HepG2 (cell line): ENCODE results near the gene CDK14. TPM values are rescaled to one million over a fixed set of nuclear protein-coding genes. Genes with fewer than 3 reads are reported as not detected.

ENCODE experiments used
- ATAC-seq: fragments of 200-7000 bp; cut with Tn5 transposase; 3 replicates; pipeline ENCODE4 v1.9.1; 2020; ENCODE audit warnings: mild to moderate bottlenecking, moderate library complexity
- BruUV-seq: library from RNA; stranded (reverse); fragments of 400-500 nt; replicated peaks from 2 replicates; lab custom pipeline; 2021; lab: Mats Ljungman, UMichigan
- CTCF ChIA-PET: fragments of 300-600 bp; formaldehyde crosslinking; extraction: SDS; loops from one replicate; lab custom pipeline; 2021; ENCODE audit warnings: low total read pairs, inconsistent platforms, low intra/inter-chr PET ratio; lab: Yijun Ruan, JAX
- POLR2A ChIA-PET: fragments of 350-600 bp; sonication (Branson Sonifier 250); formaldehyde crosslinking; loops from one replicate; lab custom pipeline; 2020; ENCODE audit warnings: antibody characterized with exemption, inconsistent platforms; lab: Yijun Ruan, JAX
- DNase-seq: peaks from one replicate; pipeline ENCODE4 v3.0.0-alpha.2; 2015; ENCODE audit warnings: low spot score
- FAIRE-seq: peaks from 3 replicates; lab custom pipeline; 2011; peaks lifted over from hg19 to GRCh38; lab: Jason Lieb, UNC
- H2AFZ ChIP-seq: one replicate; pipeline ENCODE4 v1.6.1; 2011; ENCODE audit warnings: low read length, inconsistent platforms
- H3K27ac ChIP-seq: fragments of 300-600 bp; 3 replicates; pipeline ENCODE4 v1.8.0; 2011; ENCODE audit warnings: mixed run types, mild to moderate bottlenecking, mixed read lengths, low read length, inconsistent platforms; ENCODE audit not compliant: insufficient read depth; ENCODE audit errors: extremely low read length
- H3K27me3 ChIP-seq, 2 experiments: fragments of 200-600 bp in 1 of 2; 2 replicates in 1 of 2; 3 replicates in 1 of 2; pipeline versions ENCODE4 v1.6.0 to v1.8.0; 2011; ENCODE audit warnings: low read length in 2 of 2, mild to moderate bottlenecking in 2 of 2, moderate library complexity in 2 of 2, inconsistent platforms in 1 of 2; ENCODE audit not compliant: insufficient read depth in 2 of 2, control insufficient read depth in 1 of 2
- H3K36me3 ChIP-seq, 2 experiments: fragments of 200-600 bp in 1 of 2; replicated peaks in 1 of 2; 2 replicates in 1 of 2; 3 replicates in 1 of 2; pipeline versions ENCODE4 v1.5.1 to v1.8.0; 2011; ENCODE audit warnings: low read length in 2 of 2, inconsistent platforms in 1 of 2; ENCODE audit not compliant: insufficient read depth in 2 of 2, control insufficient read depth in 1 of 2
- H3K4me1 ChIP-seq: 2 replicates; pipeline ENCODE4 v1.5.1; 2012; ENCODE audit warnings: low read length, inconsistent platforms; ENCODE audit not compliant: insufficient read depth
- H3K4me2 ChIP-seq: 2 replicates; pipeline ENCODE4 v1.6.0; 2011; ENCODE audit warnings: low read depth, low read length, inconsistent platforms
- H3K4me3 ChIP-seq, 3 experiments: fragments of 200-600 bp in 1 of 3; sonication (generic), shearing (Covaris generic) in 1 of 3; replicated peaks in 1 of 3; 2 replicates each; pipeline ENCODE4 v1.5.1; 2011 to 2016; ENCODE audit warnings: low read length in 3 of 3, inconsistent platforms in 2 of 3, low read depth in 2 of 3, mild to moderate bottlenecking in 2 of 3, control low read depth in 1 of 3, mixed read lengths in 1 of 3; ENCODE audit not compliant: insufficient read depth in 1 of 3
- H3K79me2 ChIP-seq: one replicate; pipeline ENCODE4 v1.6.1; 2011; ENCODE audit warnings: low read length, inconsistent platforms; ENCODE audit not compliant: insufficient read depth
- H3K9ac ChIP-seq: 2 replicates; pipeline ENCODE4 v1.6.0; 2011; ENCODE audit warnings: mild to moderate bottlenecking, low read depth, low read length, inconsistent platforms; ENCODE audit not compliant: insufficient read depth
- H3K9me3 ChIP-seq: 2 replicates; pipeline ENCODE4 v1.5.1; 2012; ENCODE audit warnings: mild to moderate bottlenecking, low read length
- H4K20me1 ChIP-seq: 2 replicates; pipeline ENCODE4 v1.6.0; 2011; ENCODE audit warnings: inconsistent platforms, mild to moderate bottlenecking, low read length, moderate library complexity; ENCODE audit not compliant: insufficient read depth
- ADNP ChIP-seq: sonication (generic); formaldehyde crosslinking; IDR thresholded peaks from 2 replicates; pipeline ENCODE4 v1.4.0; 2020; ENCODE audit warnings: missing genetic modification reagents
- AKAP8 ChIP-seq: sonication (generic); formaldehyde crosslinking; IDR thresholded peaks from 2 replicates; pipeline ENCODE4 v1.5.1; 2020; ENCODE audit warnings: mild to moderate bottlenecking, missing genetic modification reagents
- CREM ChIP-seq, 2 experiments: sonication (generic) in 1 of 2; formaldehyde crosslinking in 1 of 2; IDR thresholded peaks; 2 replicates each; pipeline versions ENCODE4 v1.4.0 to v1.6.1; 2016 to 2020; ENCODE audit warnings: antibody characterized with exemption in 1 of 2, mild to moderate bottlenecking in 1 of 2, missing genetic modification reagents in 1 of 2
- ERF ChIP-seq: IDR thresholded peaks from 2 replicates; pipeline ENCODE4 v1.6.1; 2018; ENCODE audit warnings: missing biosample characterization, missing genetic modification reagents
- REPIN1 ChIP-seq: sonication (generic); formaldehyde crosslinking; IDR thresholded peaks from 2 replicates; pipeline ENCODE4 v1.8.0; 2022; ENCODE audit warnings: missing genetic modification reagents, low read depth, mild to moderate bottlenecking, borderline replicate concordance
- SAP130 ChIP-seq: IDR thresholded peaks from 2 replicates; pipeline ENCODE4 v1.6.1; 2016; ENCODE audit warnings: low read depth
- TAF1 ChIP-seq: sonication (generic); formaldehyde crosslinking; IDR thresholded peaks from 2 replicates; pipeline ENCODE4 v1.4.0; 2020; ENCODE audit warnings: missing genetic modification reagents
- ZNF501 ChIP-seq: sonication (generic); formaldehyde crosslinking; IDR thresholded peaks from 2 replicates; pipeline ENCODE4 v1.5.1; 2020; ENCODE audit warnings: mild to moderate bottlenecking, moderate library complexity, missing genetic modification reagents
- WGBS: methylation state at CpG from one replicate; pipeline ENCODE4 v1.1.6; 2017; ENCODE audit warnings: low lambda C conversion rate; 5-methylcytosine and 5-hydroxymethylcytosine counted together
- in situ Hi-C: cut with HindIII; loops from 2 replicates; pipeline ENCODE4 v1.10.0; 2017; ENCODE audit warnings: low pct_unique_long_range_greater_than_20kb; ENCODE audit not compliant: extremely low pct_ligation_motif_present
- intact Hi-C: fragments of 100-400 bp; cut with micrococcal nuclease; formaldehyde crosslinking; loops from one replicate; pipeline ENCODE4 v1.10.0; 2022; ENCODE audit not compliant: unreplicated experiment
- polyA plus RNA-seq, 8 experiments: library from polyadenylated mRNA; depleted of rRNA in 3 of 8; stranded (reverse) in 7 of 8; unstranded in 1 of 8; fragments of >200 nt; fragmentation: Illumina TruSeq in 4 of 8; extraction: Trizol in 4 of 8; gene quantifications; 2 replicates each; pipeline versions ENCODE4 v1.2.1 to v1.2.3, GENCODE V29; 2011 to 2016; ENCODE audit warnings: low read depth in 4 of 8, missing spikeins in 1 of 8, mixed read lengths in 1 of 8; ENCODE audit not compliant: insufficient read depth in 1 of 8
- total RNA-seq, 5 experiments: library from RNA; depleted of rRNA; stranded (reverse); fragments of >200 nt; fragmentation: Illumina TruSeq; extraction: Trizol; gene quantifications; 2 replicates each; pipeline ENCODE4 v1.2.3, GENCODE V29; 2016; ENCODE audit warnings: low read depth in 1 of 5
- TF ChIP-seq, protein P1 (sequence below): sonication (generic); formaldehyde crosslinking; IDR thresholded peaks from 2 replicates; pipeline ENCODE4 v1.5.0; 2020; ENCODE audit warnings: mild to moderate bottlenecking, missing genetic modification reagents
- TF ChIP-seq, protein P2 (sequence below): sonication (generic); formaldehyde crosslinking; IDR thresholded peaks from 2 replicates; pipeline ENCODE4 v1.4.0; 2020; ENCODE audit warnings: mild to moderate bottlenecking, low read depth, missing genetic modification reagents
- TF ChIP-seq, protein P3 (sequence below): sonication (generic); formaldehyde crosslinking; IDR thresholded peaks from 2 replicates; pipeline ENCODE4 v1.4.0; 2020; ENCODE audit warnings: missing genetic modification reagents

CDK14 gene
- total and polyA plus RNA-seq, 2 of the 13 experiments (the other 11 are each of a cell fraction or from before 2014, with no cell fraction given): 0.26 to 0.71 TPM

DNA sequence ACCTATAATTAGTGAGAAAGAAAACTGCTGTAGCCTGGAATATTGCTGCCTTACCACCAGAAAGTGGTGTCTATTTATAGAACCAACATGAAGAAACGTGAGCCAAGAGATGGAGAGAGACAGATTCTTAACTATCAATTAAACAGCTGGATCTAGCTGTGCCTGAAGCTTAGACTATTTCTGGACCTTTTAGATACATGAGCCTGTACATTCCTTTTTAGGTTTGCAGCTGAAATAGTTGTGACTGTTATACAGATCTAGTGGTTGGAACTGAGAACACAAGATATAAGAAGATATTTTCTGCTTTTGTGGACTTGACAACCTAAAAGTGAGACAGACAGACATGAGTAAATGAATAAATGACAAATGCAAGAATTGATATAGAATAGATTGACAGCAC is 73.4 kb downstream of the CDK14 start (continued):
- TF ChIP-seq, protein P1, sequence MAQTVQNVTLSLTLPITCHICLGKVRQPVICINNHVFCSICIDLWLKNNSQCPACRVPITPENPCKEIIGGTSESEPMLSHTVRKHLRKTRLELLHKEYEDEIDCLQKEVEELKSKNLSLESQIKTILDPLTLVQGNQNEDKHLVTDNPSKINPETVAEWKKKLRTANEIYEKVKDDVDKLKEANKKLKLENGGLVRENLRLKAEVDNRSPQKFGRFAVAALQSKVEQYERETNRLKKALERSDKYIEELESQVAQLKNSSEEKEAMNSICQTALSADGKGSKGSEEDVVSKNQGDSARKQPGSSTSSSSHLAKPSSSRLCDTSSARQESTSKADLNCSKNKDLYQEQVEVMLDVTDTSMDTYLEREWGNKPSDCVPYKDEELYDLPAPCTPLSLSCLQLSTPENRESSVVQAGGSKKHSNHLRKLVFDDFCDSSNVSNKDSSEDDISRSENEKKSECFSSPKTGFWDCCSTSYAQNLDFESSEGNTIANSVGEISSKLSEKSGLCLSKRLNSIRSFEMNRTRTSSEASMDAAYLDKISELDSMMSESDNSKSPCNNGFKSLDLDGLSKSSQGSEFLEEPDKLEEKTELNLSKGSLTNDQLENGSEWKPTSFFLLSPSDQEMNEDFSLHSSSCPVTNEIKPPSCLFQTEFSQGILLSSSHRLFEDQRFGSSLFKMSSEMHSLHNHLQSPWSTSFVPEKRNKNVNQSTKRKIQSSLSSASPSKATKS (CRISPR knock-in tag): no peak
- TF ChIP-seq REPIN1 (no peak), ERF (no peak), TAF1 (CRISPR knock-in tag) (no peak)
- TF ChIP-seq, protein P2, sequence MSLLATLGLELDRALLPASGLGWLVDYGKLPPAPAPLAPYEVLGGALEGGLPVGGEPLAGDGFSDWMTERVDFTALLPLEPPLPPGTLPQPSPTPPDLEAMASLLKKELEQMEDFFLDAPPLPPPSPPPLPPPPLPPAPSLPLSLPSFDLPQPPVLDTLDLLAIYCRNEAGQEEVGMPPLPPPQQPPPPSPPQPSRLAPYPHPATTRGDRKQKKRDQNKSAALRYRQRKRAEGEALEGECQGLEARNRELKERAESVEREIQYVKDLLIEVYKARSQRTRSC (CRISPR knock-in tag): no peak
- TF ChIP-seq, protein P3, sequence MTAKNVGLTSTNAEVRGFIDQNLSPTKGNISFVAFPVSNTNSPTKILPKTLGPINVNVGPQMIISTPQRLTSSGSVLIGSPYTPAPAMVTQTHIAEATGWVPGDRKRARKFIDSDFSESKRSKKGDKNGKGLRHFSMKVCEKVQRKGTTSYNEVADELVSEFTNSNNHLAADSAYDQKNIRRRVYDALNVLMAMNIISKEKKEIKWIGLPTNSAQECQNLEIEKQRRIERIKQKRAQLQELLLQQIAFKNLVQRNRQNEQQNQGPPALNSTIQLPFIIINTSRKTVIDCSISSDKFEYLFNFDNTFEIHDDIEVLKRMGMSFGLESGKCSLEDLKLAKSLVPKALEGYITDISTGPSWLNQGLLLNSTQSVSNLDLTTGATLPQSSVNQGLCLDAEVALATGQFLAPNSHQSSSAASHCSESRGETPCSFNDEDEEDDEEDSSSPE (CRISPR knock-in tag): no peak

DNA sequence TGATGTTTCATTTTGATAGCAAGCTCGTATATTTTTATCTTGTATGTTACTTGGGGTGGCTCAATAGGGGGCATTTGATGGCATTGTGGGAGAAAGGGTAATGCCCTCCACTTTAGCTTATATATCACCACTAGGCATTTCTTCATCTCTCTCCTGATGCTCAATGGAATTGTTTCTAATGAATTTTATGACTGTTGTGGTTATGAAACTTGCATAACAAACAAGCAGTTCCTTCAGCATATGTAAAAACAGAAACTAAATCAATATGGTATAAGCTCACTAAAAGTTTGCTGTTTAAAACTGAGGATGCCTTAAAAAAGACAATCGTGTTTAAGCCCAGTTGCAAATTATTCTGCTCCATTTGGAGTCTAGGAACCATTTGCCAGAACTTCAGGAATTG is 75.5 kb downstream of the CDK14 start:
- ChIA-PET CTCF (no interaction called here), POLR2A (no interaction called here)
- H3K79me2 ChIP-seq: no peaks in the 10 kb centered on the region
- no TSS peak for BruUV-seq
- no peak overlapping the region for H3K27ac ChIP-seq
- no peak overlapping the region for H2AFZ ChIP-seq
- no peaks in the 10 kb centered on the region for H3K36me3 ChIP-seq
- H4K20me1 ChIP-seq: no peaks in the 10 kb centered on the region
- WGBS: 2% methylated on average over 2 of the region's 2 CpGs
- no peak overlapping the region for H3K4me2 ChIP-seq
- H3K27me3 ChIP-seq: no peaks in the 10 kb centered on the region
- H3K9me3 ChIP-seq: no peaks in the 10 kb centered on the region
- no peak overlapping the region for H3K9ac ChIP-seq
- DNase-seq: no peak
- FAIRE-seq: no peak
- no peaks in the 10 kb centered on the region for H3K4me1 ChIP-seq
- in situ Hi-C loops: no loop called here
- intact Hi-C loops: no loop called here
- ATAC-seq: no peak
- H3K4me3 ChIP-seq: no peak overlapping the region
- no peak for TF ChIP-seq SAP130 (CRISPR knock-in tag)
- TF ChIP-seq ADNP (CRISPR knock-in tag): no peak
- TF ChIP-seq ZNF501 (CRISPR knock-in tag): no peak
- TF ChIP-seq CREM (IDR thresholded peaks at IDR 0.05): no peak
- no peak for TF ChIP-seq CREM (CRISPR knock-in tag; IDR thresholded peaks at IDR 0.05)
- TF ChIP-seq AKAP8 (CRISPR knock-in tag): no peak
